ENCODE data around the gene IGFN1. TPM values are rescaled to one million over a fixed set of nuclear protein-coding genes. Genes with fewer than 3 reads are reported as not detected.
A peak's percentile ranks its signal among the peaks of the same experiment; 100 is the strongest.

The IGFN1 gene
- total RNA-seq, 2 donors from 2014 or later: 0.21 TPM; not detected in 1

- Mint-ChIP-seq H3K4me1 (no peaks in the 10 kb centered on the region), H3K36me3 (ENCODE audit: low read depth) (no peaks in the 10 kb centered on the region), H3K27ac (no peak overlapping the region), H3K27me3 (peaks cover 32% of the 10 kb centered on the region), H3K9me3 (no peaks in the 10 kb centered on the region), H3K4me3 (no peak overlapping the region)
- ATAC-seq (replicated peaks): no peak
Observed at GRCh38 chr1:201185123-201185453, 5.5 kb upstream of the IGFN1 start.

- ATAC-seq (replicated peaks): peak; percentile 87
- H3K27me3 Mint-ChIP-seq: peaks cover 33% of the 10 kb centered on the region
- H3K4me1 Mint-ChIP-seq: no peaks in the 10 kb centered on the region
- H3K27ac Mint-ChIP-seq: no peak overlapping the region
- no peak overlapping the region for H3K4me3 Mint-ChIP-seq
- no peaks in the 10 kb centered on the region for H3K9me3 Mint-ChIP-seq
- no peaks in the 10 kb centered on the region for H3K36me3 Mint-ChIP-seq (ENCODE audit: low read depth)
Observed at GRCh38 chr1:201185527-201186128, 5.0 kb upstream of the IGFN1 start.

GRCh38 chr1:201186192-201186591, 4.4 kb upstream of the IGFN1 start:
- ATAC-seq (replicated peaks): no peak
- Mint-ChIP-seq H3K27me3 (peaks cover 33% of the 10 kb centered on the region), H3K4me1 (no peaks in the 10 kb centered on the region), H3K27ac (no peak overlapping the region), H3K4me3 (no peak overlapping the region), H3K9me3 (no peaks in the 10 kb centered on the region), H3K36me3 (ENCODE audit: low read depth) (no peaks in the 10 kb centered on the region)

GRCh38 chr1:201189085-201189484, 1.5 kb upstream of the IGFN1 start:
- no peak overlapping the region for H3K27ac Mint-ChIP-seq
- H3K27me3 Mint-ChIP-seq: peaks cover 26% of the 10 kb centered on the region
- ATAC-seq (replicated peaks): no peak
- no peak overlapping the region for H3K4me3 Mint-ChIP-seq
- no peaks in the 10 kb centered on the region for H3K9me3 Mint-ChIP-seq
- no peaks in the 10 kb centered on the region for H3K36me3 Mint-ChIP-seq (ENCODE audit: low read depth)
- H3K4me1 Mint-ChIP-seq: no peaks in the 10 kb centered on the region

- ATAC-seq (replicated peaks): no peak
- H3K9me3 Mint-ChIP-seq: no peaks in the 10 kb centered on the region
- H3K27ac Mint-ChIP-seq: no peak overlapping the region
- no peaks in the 10 kb centered on the region for H3K4me1 Mint-ChIP-seq
- no peaks in the 10 kb centered on the region for H3K36me3 Mint-ChIP-seq (ENCODE audit: low read depth)
- H3K27me3 Mint-ChIP-seq: peaks cover 19% of the 10 kb centered on the region
- no peak overlapping the region for H3K4me3 Mint-ChIP-seq
Observed at GRCh38 chr1:201190005-201190404, 619 bp upstream of the IGFN1 start.

- peak; percentile 99 for ATAC-seq (replicated peaks)
- no peak overlapping the region for H3K27ac Mint-ChIP-seq
- H3K27me3 Mint-ChIP-seq: peaks cover 19% of the 10 kb centered on the region
- H3K4me1 Mint-ChIP-seq: no peaks in the 10 kb centered on the region
- H3K4me3 Mint-ChIP-seq: no peak overlapping the region
- H3K36me3 Mint-ChIP-seq (ENCODE audit: low read depth): no peaks in the 10 kb centered on the region
- no peaks in the 10 kb centered on the region for H3K9me3 Mint-ChIP-seq
Observed at GRCh38 chr1:201191653-201192260, 1.1 kb downstream of the IGFN1 start.

GRCh38 chr1:201192261-201192788, 1.7 kb downstream of the IGFN1 start:
- no peaks in the 10 kb centered on the region for H3K4me1 Mint-ChIP-seq
- H3K36me3 Mint-ChIP-seq (ENCODE audit: low read depth): no peaks in the 10 kb centered on the region
- no peak overlapping the region for H3K4me3 Mint-ChIP-seq
- peaks cover 19% of the 10 kb centered on the region for H3K27me3 Mint-ChIP-seq
- H3K27ac Mint-ChIP-seq: no peak overlapping the region
- H3K9me3 Mint-ChIP-seq: no peaks in the 10 kb centered on the region
- no peak for ATAC-seq (replicated peaks)

- Mint-ChIP-seq H3K36me3 (ENCODE audit: low read depth) (no peaks in the 10 kb centered on the region), H3K9me3 (no peaks in the 10 kb centered on the region), H3K27ac (no peak overlapping the region), H3K4me3 (no peak overlapping the region), H3K4me1 (no peaks in the 10 kb centered on the region), H3K27me3 (peaks cover 16% of the 10 kb centered on the region)
- no peak for ATAC-seq (replicated peaks)
Observed at GRCh38 chr1:201194046-201194445, 3.4 kb downstream of the IGFN1 start.

- no peak for ATAC-seq (replicated peaks)
- Mint-ChIP-seq H3K4me1 (peaks cover 5% of the 10 kb centered on the region), H3K27me3 (peaks cover 5% of the 10 kb centered on the region), H3K9me3 (no peaks in the 10 kb centered on the region), H3K27ac (no peak overlapping the region), H3K4me3 (no peak overlapping the region), H3K36me3 (ENCODE audit: low read depth) (no peaks in the 10 kb centered on the region)
Observed at GRCh38 chr1:201198598-201198997, 8.0 kb downstream of the IGFN1 start.

GRCh38 chr1:201205036-201205435, 14.4 kb downstream of the IGFN1 start:
- no peak for ATAC-seq (replicated peaks)
- Mint-ChIP-seq H3K27me3 (peaks cover 14% of the 10 kb centered on the region), H3K36me3 (ENCODE audit: low read depth) (no peaks in the 10 kb centered on the region), H3K9me3 (no peaks in the 10 kb centered on the region), H3K27ac (no peak overlapping the region), H3K4me3 (no peak overlapping the region), H3K4me1 (peaks cover under 1% of the 10 kb centered on the region)

- Mint-ChIP-seq H3K4me3 (no peak overlapping the region), H3K9me3 (no peaks in the 10 kb centered on the region), H3K27ac (no peak overlapping the region), H3K4me1 (no peaks in the 10 kb centered on the region), H3K36me3 (ENCODE audit: low read depth) (no peaks in the 10 kb centered on the region), H3K27me3 (peaks cover 20% of the 10 kb centered on the region)
- ATAC-seq (replicated peaks): no peak
Observed at GRCh38 chr1:201206176-201206575, 15.6 kb downstream of the IGFN1 start.

- Mint-ChIP-seq H3K36me3 (ENCODE audit: low read depth) (no peaks in the 10 kb centered on the region), H3K4me1 (no peaks in the 10 kb centered on the region), H3K27me3 (peaks cover 28% of the 10 kb centered on the region), H3K9me3 (no peaks in the 10 kb centered on the region), H3K27ac (no peak overlapping the region), H3K4me3 (no peak overlapping the region)
- ATAC-seq (replicated peaks): no peak
Observed at GRCh38 chr1:201207046-201207445, 16.4 kb downstream of the IGFN1 start.

GRCh38 chr1:201208236-201208635, 17.6 kb downstream of the IGFN1 start:
- H3K4me1 Mint-ChIP-seq: no peaks in the 10 kb centered on the region
- ATAC-seq (replicated peaks): no peak
- H3K9me3 Mint-ChIP-seq: no peaks in the 10 kb centered on the region

GRCh38 chr1:201212056-201212455, 21.4 kb downstream of the IGFN1 start:
- H3K36me3 Mint-ChIP-seq (ENCODE audit: low read depth): no peaks in the 10 kb centered on the region

More at GRCh38 chr1:201208236-201208635, 17.6 kb downstream of the IGFN1 start:
- Mint-ChIP-seq H3K36me3 (ENCODE audit: low read depth) (no peaks in the 10 kb centered on the region), H3K27ac (no peak overlapping the region), H3K27me3 (peaks cover 28% of the 10 kb centered on the region), H3K4me3 (no peak overlapping the region)

GRCh38 chr1:201212461-201213055, 21.9 kb downstream of the IGFN1 start:
- H3K27ac Mint-ChIP-seq: no peak overlapping the region
- H3K4me3 Mint-ChIP-seq: no peak overlapping the region
- ATAC-seq (replicated peaks): no peak
- peaks cover 22% of the 10 kb centered on the region for H3K27me3 Mint-ChIP-seq
- no peaks in the 10 kb centered on the region for H3K36me3 Mint-ChIP-seq (ENCODE audit: low read depth)
- H3K9me3 Mint-ChIP-seq: no peaks in the 10 kb centered on the region
- H3K4me1 Mint-ChIP-seq: no peaks in the 10 kb centered on the region

More at GRCh38 chr1:201212056-201212455, 21.4 kb downstream of the IGFN1 start:
- Mint-ChIP-seq H3K9me3 (no peaks in the 10 kb centered on the region), H3K4me3 (no peak overlapping the region), H3K4me1 (no peaks in the 10 kb centered on the region), H3K27ac (peak overlapping the region; percentile 10), H3K27me3 (peaks cover 22% of the 10 kb centered on the region)
- no peak for ATAC-seq (replicated peaks)

Data from activated T-helper 17 cell treated with anti-CD3 and anti-CD28 coated beads, Interleukin-2, amount 50 U/mL, for 72 hours (primary cell).